VCaP (cell line): ENCODE data around the gene EVPL.
A peak's percentile ranks its signal among the peaks of the same experiment; 100 is the strongest.

Experiments used
- H3K27ac ChIP-seq: fragments of 450-650 bp; 2 replicates; pipeline ENCODE4 v1.5.1; 2017
- TF ChIP-seq, protein P1 (sequence below): fragments of 450-650 bp; conservative IDR thresholded peaks from 2 replicates; pipeline ENCODE4 v1.5.1; 2017; ENCODE audit warnings: mild to moderate bottlenecking, moderate library complexity

The EVPL gene

DNA sequence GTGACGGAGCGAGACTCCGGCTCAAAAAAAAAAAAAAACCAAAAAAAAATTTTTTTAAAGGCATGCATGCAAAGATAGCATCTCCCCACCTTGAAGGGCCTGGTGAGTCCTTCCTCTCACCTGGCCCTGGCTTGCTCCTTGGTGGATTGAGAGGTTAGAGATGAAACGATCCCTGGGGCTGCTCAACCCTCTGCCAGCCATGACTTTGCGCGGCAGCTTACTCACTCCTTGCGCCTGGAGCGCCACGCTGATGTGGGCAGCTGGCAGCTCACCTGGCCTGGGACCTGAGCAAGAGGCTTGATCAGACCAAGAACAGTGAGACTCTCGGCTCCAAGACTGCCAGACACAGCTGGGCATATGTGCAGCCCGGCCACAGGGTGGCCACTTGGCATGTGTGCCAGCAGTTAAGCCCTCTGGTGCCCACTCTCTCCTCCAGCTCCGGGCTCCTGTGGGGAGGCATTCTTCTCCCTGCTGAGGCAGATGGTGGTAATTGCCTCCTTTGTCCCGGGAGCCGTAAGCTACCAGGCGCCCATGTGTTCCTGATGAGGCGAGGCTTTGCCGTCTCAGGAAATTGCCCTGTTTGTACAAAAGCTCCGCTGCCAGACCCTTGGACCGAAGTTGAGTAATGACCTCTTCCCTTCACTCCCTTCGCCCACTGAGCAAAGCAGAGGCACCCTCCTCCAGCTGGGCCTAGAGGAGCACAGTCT is 5.1 kb upstream of the EVPL start:
- TF ChIP-seq, protein P1, sequence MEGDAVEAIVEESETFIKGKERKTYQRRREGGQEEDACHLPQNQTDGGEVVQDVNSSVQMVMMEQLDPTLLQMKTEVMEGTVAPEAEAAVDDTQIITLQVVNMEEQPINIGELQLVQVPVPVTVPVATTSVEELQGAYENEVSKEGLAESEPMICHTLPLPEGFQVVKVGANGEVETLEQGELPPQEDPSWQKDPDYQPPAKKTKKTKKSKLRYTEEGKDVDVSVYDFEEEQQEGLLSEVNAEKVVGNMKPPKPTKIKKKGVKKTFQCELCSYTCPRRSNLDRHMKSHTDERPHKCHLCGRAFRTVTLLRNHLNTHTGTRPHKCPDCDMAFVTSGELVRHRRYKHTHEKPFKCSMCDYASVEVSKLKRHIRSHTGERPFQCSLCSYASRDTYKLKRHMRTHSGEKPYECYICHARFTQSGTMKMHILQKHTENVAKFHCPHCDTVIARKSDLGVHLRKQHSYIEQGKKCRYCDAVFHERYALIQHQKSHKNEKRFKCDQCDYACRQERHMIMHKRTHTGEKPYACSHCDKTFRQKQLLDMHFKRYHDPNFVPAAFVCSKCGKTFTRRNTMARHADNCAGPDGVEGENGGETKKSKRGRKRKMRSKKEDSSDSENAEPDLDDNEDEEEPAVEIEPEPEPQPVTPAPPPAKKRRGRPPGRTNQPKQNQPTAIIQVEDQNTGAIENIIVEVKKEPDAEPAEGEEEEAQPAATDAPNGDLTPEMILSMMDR, result peak; percentile 50
- H3K27ac ChIP-seq, result no peak overlapping the region

DNA sequence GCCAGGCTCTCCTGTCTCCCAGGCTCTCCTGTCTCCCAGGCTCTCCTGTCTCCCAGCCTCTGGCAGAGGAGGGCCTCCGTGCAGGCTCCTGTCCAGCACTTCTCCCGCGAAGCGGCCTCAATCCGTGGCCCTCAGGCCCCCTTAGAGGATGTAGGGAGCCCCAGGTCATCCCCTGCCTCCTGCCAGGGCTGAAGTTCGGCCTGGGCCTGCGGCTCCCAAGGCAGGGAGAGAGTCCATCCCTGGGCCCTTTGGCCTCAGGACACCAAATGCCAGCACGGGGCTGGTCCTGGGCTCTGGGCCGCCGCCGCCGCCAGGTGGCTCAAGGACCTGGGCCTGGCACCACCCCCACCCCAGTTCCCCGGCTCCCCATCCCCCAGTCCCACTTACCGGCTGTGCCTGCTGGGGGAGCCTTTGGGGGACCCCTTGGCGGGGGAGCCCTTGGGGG is 370 bp downstream of the EVPL start:
- TF ChIP-seq, protein P1, result peak; percentile 74
- peak overlapping the region; percentile 89 for H3K27ac ChIP-seq

DNA sequence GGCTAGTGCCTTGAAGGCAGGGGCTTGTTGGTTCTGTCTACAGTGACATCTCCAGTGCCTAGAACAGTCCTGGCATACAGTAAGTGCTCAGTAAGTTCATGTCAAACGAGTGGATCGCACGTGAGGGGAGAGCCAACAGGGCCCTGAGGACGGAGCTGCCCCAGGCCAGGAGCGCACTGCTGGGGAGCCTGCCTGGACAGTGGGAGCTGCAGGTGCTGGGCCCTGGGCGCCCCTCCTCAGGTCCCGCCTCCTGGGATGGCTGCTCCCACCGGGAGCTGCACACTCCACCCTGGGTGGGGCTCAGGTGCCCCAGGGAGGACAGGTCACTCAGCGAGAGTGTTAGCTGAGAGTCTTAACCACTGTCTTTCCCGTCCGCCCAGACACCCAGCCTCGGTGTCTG is 1.8 kb downstream of the EVPL start:
- peak overlapping the region; percentile 89; the same call in 1 of the 2 replicates for H3K27ac ChIP-seq
- TF ChIP-seq, protein P1, result no peak

- TF ChIP-seq, protein P1, result no peak
- H3K27ac ChIP-seq, result peak overlapping the region; percentile 89; the same call in 1 of the 2 replicates
These were observed 2.8 kb downstream of the EVPL start for GRCh38 chr17:76024353-76024752.

DNA sequence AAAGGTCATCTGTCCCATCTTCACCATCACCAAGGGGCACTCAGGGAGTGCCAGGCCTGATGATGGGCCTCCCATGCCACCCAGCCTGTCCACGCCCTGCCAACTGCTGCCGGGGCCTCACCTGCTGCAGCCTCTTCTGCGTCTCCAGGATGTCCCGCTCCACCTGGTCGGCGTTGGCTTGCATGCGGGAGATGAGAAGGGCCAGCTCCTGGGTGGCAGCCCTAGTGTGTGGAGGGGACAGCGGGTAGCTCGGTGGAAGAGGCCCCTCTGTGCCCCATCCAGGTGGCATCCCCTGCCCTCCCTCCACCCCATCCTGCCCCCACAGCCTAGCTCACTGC is 3.2 kb downstream of the EVPL start:
- TF ChIP-seq, protein P1, result no peak
- H3K27ac ChIP-seq, result no peak overlapping the region; the same call in 1 of the 2 replicates

DNA sequence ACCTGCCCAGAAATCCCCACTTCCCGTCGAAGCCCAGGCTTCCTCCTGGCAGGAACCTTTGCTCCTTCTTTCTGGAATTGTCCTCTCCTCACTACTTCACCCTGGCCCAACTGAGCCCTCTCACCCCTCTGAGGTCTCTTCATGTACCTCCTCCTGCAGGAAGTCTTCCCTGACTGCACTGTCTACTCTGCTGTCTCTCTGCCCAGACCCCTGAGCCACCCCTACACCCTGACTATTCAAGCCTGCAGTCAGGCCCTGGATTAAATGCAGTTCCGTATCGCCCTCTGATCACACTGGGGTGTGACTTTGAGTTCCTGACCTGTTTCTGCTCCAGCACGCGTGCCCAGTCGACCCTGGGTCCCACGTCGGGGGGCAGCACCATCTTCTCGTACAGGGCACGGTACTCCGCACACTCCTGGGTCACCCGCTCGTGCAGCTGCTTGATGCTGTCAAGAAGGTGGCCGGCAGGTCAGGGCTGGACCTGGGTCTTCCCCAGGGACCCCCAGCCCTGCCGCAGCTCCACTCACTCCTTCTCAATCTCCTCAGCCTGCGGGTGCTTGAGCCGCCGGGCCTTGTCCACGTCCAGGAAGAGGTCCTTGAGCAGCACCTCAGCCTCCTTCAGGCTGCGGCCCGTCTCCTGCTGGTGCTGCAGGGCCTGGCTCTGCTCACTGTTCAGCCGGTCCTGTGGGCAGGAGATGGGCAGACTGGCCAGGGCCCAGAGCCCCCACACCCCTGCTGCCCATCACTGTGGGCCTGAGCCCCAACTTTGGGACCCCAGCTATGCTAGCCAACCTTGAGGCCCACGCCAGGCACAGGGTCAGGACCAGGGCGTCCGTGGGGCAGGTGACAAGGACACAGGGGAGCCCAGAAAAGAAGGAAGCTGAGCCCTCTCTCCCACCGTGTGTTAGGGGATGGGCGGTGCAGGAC is 3.9 kb downstream of the EVPL start:
- TF ChIP-seq, protein P1, result no peak
- H3K27ac ChIP-seq, result no peak overlapping the region

- TF ChIP-seq, protein P1, result no peak
- H3K27ac ChIP-seq, result no peak overlapping the region
These were observed 4.8 kb downstream of the EVPL start for GRCh38 chr17:76022285-76022684.
